GM23248 (cell line): ENCODE results near the gene DUSP2.

Source experiments
- EZH2 ChIP-seq: fragments of 200-600 bp; sonication (generic); IDR thresholded peaks from 2 replicates; pipeline ENCODE4 v1.6.1; 2018; ENCODE audit warnings: antibody characterized with exemption, mild to moderate bottlenecking; ENCODE audit not compliant: insufficient read depth, poor library complexity, severe bottlenecking
- EZH2phosphoT487 ChIP-seq: fragments of 200-600 bp; sonication (generic); IDR thresholded peaks from 2 replicates; pipeline ENCODE4 v1.6.1; 2018; ENCODE audit warnings: antibody characterized with exemption, moderate library complexity, mild to moderate bottlenecking, low read depth; ENCODE audit not compliant: insufficient read depth

- TF ChIP-seq EZH2 (no peak), EZH2phosphoT487 (no peak)
These were observed 36.3 kb upstream of the DUSP2 start for GRCh38 chr2:96181529-96181928.
